ENCODE data around the gene LGR4. TPM values are rescaled to one million over a fixed set of nuclear protein-coding genes. Genes with fewer than 3 reads are reported as not detected.

LGR4 gene
- total and polyA plus RNA-seq, 2 of the 13 experiments (the other 11 are each of a cell fraction or from before 2014, with no cell fraction given), result 42.1 to 68.7 TPM

DNA sequence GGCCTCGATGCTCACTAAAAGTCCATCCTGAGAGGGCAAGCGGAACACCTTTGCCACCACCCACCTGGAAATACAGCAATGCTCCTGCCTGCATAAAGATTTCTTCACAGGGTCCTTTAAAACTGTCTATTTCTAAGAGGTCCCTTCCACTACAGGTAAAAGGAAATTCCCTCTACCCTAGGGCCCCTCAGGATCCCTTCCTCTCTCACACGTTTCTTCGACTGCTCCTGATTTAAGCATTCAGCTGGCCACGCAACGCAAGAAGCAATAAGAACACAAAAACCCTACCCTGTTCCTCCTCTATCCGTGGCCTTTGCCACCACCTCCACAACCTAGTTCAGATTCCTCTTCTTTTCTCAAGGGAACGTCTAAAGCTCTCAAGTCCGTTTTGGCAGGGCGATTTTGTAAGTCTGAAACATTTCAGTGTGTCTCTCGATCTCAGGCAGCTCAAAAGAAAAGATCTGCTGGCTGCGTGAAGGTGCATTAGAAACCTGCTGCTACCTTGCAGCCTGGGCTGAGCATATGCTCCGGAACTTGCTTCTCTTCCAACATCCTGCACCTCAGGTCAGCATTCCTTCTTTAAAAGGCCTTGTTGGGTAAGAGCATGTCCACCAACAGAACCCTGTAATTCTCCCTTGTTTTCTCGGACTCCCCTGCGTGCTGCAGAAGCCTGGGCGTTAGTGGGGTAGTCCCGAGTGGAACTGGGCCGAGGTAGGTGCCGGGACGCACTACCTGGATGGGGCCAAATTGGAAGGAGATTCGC, 1.6 kb downstream of the LGR4 start (continued):
- TF ChIP-seq, protein P1, sequence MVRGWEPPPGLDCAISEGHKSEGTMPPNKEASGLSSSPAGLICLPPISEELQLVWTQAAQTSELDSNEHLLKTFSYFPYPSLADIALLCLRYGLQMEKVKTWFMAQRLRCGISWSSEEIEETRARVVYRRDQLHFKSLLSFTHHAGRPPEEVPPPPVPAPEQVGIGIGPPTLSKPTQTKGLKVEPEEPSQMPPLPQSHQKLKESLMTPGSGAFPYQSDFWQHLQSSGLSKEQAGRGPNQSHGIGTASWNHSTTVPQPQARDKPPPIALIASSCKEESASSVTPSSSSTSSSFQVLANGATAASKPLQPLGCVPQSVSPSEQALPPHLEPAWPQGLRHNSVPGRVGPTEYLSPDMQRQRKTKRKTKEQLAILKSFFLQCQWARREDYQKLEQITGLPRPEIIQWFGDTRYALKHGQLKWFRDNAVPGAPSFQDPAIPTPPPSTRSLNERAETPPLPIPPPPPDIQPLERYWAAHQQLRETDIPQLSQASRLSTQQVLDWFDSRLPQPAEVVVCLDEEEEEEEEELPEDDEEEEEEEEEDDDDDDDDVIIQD (CRISPR knock-in tag; IDR thresholded peaks at IDR 0.05; ENCODE audit: low read depth), result no peak
- TF ChIP-seq ZNF446 (CRISPR knock-in tag; IDR thresholded peaks at IDR 0.05) (peak; percentile 83; the same call in 1 of the 2 replicates), THAP8 (CRISPR knock-in tag; IDR thresholded peaks at IDR 0.05; ENCODE audit: borderline replicate concordance) (no peak), RXRB (CRISPR knock-in tag; IDR thresholded peaks at IDR 0.05; ENCODE audit: borderline replicate concordance) (no peak), HNRNPLL (IDR thresholded peaks at IDR 0.05; ENCODE audit: low read depth, low read length, poor library complexity, severe bottlenecking) (no peak), CBX1 (IDR thresholded peaks at IDR 0.05; ENCODE audit: low read depth) (no peak), MXI1 (IDR thresholded peaks at IDR 0.05; ENCODE audit: borderline replicate concordance, low read depth, low read length) (no peak), SNAPC5 (CRISPR knock-in tag; IDR thresholded peaks at IDR 0.05; ENCODE audit: borderline replicate concordance) (no peak), ZNF441 (CRISPR knock-in tag; IDR thresholded peaks at IDR 0.05; ENCODE audit: borderline replicate concordance) (0 out of 2 replicates have a peak, but pooled peaks have one; percentile 15), DMTF1 (CRISPR knock-in tag; IDR thresholded peaks at IDR 0.05) (no peak), ZNF281 (CRISPR knock-in tag; IDR thresholded peaks at IDR 0.05; ENCODE audit: borderline replicate concordance) (no peak), GATAD1 (CRISPR knock-in tag; IDR thresholded peaks at IDR 0.05) (no peak; the same call in 1 of the 2 replicates), SMARCC2 (IDR thresholded peaks at IDR 0.05) (no peak), ZSCAN29 (CRISPR knock-in tag; conservative IDR thresholded peaks at IDR 0.05) (no peak), FOXC1 (CRISPR knock-in tag; IDR thresholded peaks at IDR 0.05; ENCODE audit: borderline replicate concordance) (0 out of 2 replicates have a peak, but pooled peaks have one; percentile 37), ZNF230 (CRISPR knock-in tag; IDR thresholded peaks at IDR 0.05) (no peak), SRY (CRISPR knock-in tag; IDR thresholded peaks at IDR 0.05) (no peak)
- TF ChIP-seq, protein P2, sequence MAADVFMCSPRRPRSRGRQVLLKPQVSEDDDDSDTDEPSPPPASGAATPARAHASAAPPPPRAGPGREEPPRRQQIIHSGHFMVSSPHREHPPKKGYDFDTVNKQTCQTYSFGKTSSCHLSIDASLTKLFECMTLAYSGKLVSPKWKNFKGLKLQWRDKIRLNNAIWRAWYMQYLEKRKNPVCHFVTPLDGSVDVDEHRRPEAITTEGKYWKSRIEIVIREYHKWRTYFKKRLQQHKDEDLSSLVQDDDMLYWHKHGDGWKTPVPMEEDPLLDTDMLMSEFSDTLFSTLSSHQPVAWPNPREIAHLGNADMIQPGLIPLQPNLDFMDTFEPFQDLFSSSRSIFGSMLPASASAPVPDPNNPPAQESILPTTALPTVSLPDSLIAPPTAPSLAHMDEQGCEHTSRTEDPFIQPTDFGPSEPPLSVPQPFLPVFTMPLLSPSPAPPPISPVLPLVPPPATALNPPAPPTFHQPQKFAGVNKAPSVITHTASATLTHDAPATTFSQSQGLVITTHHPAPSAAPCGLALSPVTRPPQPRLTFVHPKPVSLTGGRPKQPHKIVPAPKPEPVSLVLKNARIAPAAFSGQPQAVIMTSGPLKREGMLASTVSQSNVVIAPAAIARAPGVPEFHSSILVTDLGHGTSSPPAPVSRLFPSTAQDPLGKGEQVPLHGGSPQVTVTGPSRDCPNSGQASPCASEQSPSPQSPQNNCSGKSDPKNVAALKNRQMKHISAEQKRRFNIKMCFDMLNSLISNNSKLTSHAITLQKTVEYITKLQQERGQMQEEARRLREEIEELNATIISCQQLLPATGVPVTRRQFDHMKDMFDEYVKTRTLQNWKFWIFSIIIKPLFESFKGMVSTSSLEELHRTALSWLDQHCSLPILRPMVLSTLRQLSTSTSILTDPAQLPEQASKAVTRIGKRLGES (CRISPR knock-in tag; IDR thresholded peaks at IDR 0.05; ENCODE audit: borderline replicate concordance), result no peak

Data from HepG2 (cell line).